Urinary bladder (tissue), 4 donors: ENCODE data around the gene RDH5. TPM values are rescaled to one million over a fixed set of nuclear protein-coding genes. Genes with fewer than 3 reads are reported as not detected.

Experiments used
- DNase-seq: peaks from one replicate; pipeline ENCODE4 v3.0.0-alpha.2; 2015; ENCODE audit errors: extremely low spot score
- H3K27ac ChIP-seq: one replicate; pipeline ENCODE4 v1.5.1; 2013; ENCODE audit warnings: low read depth, mild to moderate bottlenecking, moderate library complexity
- H3K36me3 ChIP-seq: one replicate; pipeline ENCODE4 v1.6.1; 2013; ENCODE audit warnings: mild to moderate bottlenecking, moderate library complexity; ENCODE audit not compliant: insufficient read depth
- H3K4me1 ChIP-seq: one replicate; pipeline ENCODE4 v1.6.1; 2013; ENCODE audit warnings: mild to moderate bottlenecking, moderate library complexity; ENCODE audit not compliant: insufficient read depth
- H3K4me3 ChIP-seq: one replicate; pipeline ENCODE4 v1.5.1; 2013; ENCODE audit warnings: low read depth, low read length
- WGBS: extraction: QIAGEN DNeasy Blood & Tissue Kit; methylation state at CpG from one replicate; pipeline ENCODE4 v1.1.7; 2013; 5-methylcytosine and 5-hydroxymethylcytosine counted together
- polyA plus RNA-seq: library from polyadenylated mRNA; stranded (reverse); fragments of 200-250 nt; gene quantifications from one replicate; pipeline ENCODE4 v1.2.3, GENCODE V29; 2013
- total RNA-seq: library from RNA; depleted of rRNA; stranded (reverse); fragments of >200 nt; gene quantifications from one replicate; pipeline ENCODE4 v1.2.3, GENCODE V29; 2014
- donor health status: healthy with polysubstance abuse.
- donor health status: healthy.

Gene RDH5
- total and polyA plus RNA-seq, 2 donors = 8.1 to 8.7 TPM

DNA sequence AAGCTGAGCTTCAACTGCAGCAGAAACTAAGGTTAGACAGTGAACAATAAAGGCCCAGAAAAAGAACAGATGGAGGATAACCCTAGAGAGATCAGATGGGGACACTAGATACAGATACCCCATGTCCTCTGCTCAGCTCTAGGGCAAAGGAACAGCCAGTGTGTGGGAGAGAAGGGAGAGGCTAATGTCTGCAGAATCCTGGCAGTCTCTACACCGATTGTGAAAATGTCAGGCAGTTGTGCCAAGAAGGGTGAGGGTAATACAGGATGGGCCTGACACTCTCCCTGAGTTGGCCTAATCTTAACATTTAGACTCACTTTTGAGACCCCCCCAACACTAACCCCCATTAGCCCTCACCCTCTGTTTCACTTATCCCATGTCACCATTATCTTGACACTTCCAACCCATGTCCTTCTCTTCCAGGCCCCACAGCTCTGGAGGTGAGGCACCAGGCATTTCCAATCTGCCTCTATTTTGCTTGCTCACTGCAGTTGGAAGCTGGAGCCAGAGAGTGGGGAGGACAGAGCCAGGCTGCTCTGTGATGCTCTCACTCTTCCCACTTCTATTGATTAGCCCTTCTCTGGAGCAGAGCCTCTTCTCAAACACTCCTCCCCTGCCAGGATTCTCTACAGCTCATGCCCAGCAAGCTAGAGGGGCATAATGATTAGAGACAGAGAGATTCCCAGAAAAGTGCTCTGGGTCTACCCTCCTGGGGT is 7.3 kb upstream of the RDH5 start:
- no peak overlapping the region for H3K4me3 ChIP-seq
- DNase-seq = no peak
- peaks cover 3% of the 10 kb centered on the region for H3K4me1 ChIP-seq
- H3K36me3 ChIP-seq = no peaks in the 10 kb centered on the region
- H3K27ac ChIP-seq = no peak overlapping the region
- 32% methylated on average over 1 of the region's 1 CpG for WGBS

DNA sequence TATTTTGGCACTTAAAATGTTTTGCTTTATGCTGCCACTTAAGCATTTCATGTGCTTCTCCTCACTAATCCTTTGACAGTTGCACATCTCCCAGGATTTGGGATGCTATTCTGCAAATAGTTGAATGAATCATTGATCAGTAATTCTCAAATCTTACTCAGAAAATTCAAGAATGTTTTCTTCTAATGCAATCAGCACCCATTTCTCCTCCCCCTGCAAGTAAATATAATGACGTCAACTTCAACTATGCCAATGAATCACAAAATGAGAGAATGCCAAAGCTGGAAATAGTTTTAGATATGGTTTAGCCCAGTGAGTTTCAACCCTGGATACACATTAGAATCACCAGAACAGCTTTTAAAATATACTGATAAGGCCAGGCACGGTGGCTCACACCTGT is 6.5 kb upstream of the RDH5 start:
- WGBS = 63% methylated on average over 2 of the region's 2 CpGs
- DNase-seq = no peak
- Histone ChIP-seq H3K4me3 (no peak overlapping the region), H3K4me1 (no peaks in the 10 kb centered on the region), H3K36me3 (no peaks in the 10 kb centered on the region), H3K27ac (no peak overlapping the region)

DNA sequence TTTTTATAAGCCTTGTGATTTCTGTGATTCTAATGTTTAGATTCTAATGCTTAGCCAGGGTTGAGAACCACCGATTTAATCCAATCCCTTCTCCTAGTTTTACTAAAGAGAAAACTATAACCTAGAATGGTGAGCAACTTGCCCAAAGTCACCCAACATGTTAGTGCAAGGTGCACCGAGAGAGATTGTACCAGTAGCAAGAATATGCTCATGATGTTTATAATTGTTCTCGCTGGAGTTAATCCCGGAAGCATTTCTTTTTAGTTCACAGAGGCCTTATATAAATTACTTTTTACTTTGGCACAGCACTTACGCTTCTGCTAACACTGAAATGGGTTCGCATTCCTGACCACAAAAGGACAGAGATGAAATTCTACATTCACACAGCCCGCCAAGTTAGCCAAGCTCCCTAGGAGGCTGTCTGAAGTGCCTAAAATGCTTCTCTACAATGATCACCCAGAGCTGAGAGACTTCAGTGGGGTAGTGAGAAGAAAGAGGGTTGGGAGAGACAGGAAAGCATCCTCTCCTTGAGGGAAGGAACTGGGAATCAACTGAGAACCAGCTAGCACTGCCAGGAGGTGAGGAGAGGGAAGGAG is 4.9 kb upstream of the RDH5 start:
- DNase-seq = no peak
- Histone ChIP-seq H3K4me3 (peak overlapping the region; percentile 71), H3K4me1 (no peaks in the 10 kb centered on the region), H3K27ac (peak overlapping the region; percentile 89), H3K36me3 (no peaks in the 10 kb centered on the region)
- WGBS = 38% methylated on average over 7 of the region's 7 CpGs

DNA sequence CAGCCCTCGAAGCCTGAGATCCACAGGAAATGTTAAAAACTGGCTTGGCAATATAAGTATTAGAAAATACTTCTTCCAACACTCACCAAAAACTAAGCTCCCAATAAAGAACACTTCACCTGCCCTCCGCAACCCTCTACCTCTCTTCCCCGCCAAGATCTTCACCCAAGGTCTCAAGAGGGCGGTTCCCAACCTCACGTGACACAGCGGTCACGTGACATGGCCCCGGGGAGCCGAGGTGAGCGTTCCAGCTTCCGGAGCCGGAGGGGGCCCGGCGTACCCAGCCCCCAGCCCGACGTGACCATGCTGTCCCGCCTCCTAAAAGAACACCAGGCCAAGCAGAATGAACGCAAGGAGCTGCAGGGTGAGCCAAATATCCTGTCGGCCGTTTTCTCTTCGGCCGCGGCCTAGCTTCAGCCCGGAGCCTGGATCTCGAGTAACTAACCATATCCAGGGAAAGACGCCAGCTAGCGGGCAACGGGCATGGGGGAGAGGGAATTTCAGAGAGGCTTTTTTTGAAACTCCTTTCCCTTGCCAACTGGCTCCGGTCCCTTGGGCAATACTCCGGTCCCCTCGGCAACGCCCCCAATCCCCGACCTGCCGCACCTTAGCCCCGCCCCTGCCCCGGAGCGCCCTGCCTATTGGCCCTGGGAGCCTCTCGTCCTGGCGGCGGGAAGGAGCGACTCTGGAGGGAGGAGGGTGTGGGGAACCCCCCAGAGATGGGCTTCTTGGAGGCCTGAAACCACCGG is 4.2 kb upstream of the RDH5 start, which contains the start of gene BLOC1S1:
TSS of gene BLOC1S1 (plus strand) at position 214 of the 749 bp plus-strand sequence. CDS start at position 220, 6 bp downstream.
- H3K4me3 ChIP-seq = peak within 1 kb of the TSS; percentile 71
- H3K4me1 ChIP-seq = no peaks in the 10 kb centered on the region
- no peak for DNase-seq
- WGBS = under 1% methylated on average over 42 of the region's 42 CpGs
- H3K27ac ChIP-seq = peak within 1 kb of the TSS; percentile 89
- H3K36me3 ChIP-seq = no peaks in the 10 kb centered on the region

DNA sequence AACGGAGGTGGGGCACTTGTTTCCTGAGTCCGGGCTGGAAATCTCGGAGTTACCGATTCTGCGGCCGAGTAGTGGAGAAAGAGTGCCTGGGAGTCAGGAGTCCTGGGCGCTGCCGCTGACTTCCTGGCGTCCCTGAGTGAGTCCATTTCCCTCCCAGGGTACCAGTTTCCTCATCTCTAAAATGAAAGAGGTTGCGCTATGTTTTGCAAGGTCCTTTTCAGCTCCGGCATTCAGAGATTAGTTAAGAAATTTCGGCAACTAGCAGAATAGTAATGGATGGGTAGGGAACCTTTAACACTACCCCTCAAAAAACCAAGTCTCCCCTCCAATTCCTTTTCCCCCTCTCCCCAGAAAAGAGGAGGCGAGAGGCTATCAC is 3.6 kb upstream of the RDH5 start:
- Histone ChIP-seq H3K4me1 (no peaks in the 10 kb centered on the region), H3K4me3 (peak overlapping the region; percentile 71), H3K27ac (peak overlapping the region; percentile 64), H3K36me3 (no peaks in the 10 kb centered on the region)
- 3% methylated on average over 13 of the region's 13 CpGs for WGBS
- DNase-seq = no peak

DNA sequence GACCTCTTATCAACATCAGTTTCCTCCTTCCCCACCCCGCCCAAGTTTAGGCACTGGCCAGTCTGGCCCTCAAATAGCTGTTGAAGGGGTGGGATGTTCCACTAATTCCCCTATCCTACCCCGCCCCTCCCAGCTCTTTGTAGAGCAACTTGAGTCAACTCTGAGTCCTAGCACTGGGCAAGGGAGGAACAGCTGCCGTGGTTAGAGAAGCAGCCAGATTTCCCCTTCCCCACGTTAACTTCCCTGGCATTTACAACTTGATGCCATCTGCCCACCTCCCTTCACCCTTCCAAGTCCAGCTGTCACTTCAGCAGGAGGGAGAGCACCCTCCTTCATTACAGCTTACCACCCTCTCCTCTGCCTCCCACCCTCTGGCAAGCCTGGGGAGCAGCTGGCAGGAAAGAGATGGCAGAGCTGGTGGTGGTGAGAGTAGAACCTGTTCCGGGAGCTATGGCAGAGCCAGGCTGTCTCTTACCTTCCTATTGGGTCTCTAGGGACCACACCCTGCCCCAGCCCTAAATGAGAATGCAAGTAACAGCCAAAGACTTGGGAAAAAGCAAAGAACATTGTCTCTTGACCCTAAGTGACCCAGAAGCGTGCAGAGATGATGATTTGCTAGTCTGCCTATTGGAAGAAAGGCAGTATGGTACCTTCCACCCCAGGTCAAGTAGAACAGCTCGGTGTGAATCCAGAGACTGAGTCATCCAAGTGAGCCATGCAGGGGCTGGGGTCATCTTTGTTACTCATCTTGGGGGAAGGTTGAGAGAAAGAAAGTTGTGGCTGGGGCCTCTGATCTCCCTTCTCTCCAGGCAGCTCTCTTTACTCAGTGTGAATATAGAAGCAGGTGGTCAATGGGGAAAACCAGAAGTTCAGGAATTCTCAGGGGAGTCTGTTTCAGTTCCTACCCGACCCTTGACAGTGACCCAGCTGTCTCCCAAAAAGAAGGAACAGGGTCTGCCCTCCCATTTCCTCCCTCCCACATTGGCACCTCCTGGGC is 2.9 kb upstream of the RDH5 start:
- DNase-seq = no peak
- Histone ChIP-seq H3K27ac (no peak overlapping the region), H3K4me1 (no peaks in the 10 kb centered on the region), H3K4me3 (peak overlapping the region; percentile 71), H3K36me3 (no peaks in the 10 kb centered on the region)
- WGBS = 45% methylated on average over 8 of the region's 8 CpGs

DNA sequence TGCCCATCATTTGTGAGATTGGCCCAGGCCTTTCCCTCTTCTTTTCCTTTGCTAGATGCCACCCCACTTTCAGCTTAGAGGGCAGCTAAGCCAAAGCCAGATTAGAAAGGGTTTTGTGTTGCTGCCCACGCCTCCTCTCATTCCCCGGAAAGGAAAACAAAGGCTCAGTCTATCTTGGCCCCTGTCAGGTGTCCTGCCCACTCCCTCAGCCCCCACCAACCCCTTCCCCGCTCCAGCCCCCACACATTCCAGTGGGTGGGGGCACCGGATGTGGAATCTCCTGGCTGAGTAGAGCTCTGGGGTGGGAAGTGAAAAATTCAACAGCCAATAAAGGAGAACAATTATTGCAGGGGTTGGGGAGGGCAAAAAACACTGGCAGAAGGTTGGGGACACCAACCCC is 2.2 kb upstream of the RDH5 start:
- Histone ChIP-seq H3K4me1 (no peaks in the 10 kb centered on the region), H3K36me3 (no peaks in the 10 kb centered on the region), H3K27ac (no peak overlapping the region), H3K4me3 (no peak overlapping the region)
- 34% methylated on average over 4 of the region's 4 CpGs for WGBS
- no peak for DNase-seq

DNA sequence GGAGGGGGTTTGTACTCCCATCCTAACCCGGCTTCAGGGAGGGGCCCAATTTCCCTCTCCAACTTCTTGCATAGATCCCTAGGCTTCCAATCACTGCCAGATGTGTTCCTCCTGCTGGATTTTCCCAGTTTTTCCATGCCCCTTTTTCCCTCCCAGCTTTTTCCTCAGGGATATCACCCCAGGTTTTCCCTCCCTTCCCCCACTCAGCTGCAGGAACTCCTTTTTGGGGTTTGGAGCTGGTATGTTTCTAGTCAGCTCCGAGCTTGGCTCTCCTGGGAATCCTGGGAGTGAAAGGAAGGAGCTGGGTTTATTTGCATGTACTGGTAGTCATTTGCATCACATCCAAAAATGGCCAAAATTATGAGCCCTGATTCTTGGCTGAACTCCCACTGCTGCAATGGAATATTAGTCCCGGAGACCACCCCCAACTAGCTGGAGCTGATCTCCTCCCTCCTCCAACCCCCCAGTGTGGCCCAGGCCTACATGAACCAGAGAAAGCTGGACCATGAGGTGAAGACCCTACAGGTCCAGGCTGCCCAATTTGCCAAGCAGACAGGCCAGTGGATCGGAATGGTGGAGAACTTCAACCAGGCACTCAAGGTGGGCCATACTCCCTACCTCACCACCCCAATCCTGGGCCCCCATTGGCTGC is 1.4 kb upstream of the RDH5 start:
- Histone ChIP-seq H3K27ac (no peak overlapping the region), H3K4me1 (no peaks in the 10 kb centered on the region), H3K36me3 (no peaks in the 10 kb centered on the region), H3K4me3 (no peak overlapping the region)
- DNase-seq = no peak
- 52% methylated on average over 4 of the region's 4 CpGs for WGBS

DNA sequence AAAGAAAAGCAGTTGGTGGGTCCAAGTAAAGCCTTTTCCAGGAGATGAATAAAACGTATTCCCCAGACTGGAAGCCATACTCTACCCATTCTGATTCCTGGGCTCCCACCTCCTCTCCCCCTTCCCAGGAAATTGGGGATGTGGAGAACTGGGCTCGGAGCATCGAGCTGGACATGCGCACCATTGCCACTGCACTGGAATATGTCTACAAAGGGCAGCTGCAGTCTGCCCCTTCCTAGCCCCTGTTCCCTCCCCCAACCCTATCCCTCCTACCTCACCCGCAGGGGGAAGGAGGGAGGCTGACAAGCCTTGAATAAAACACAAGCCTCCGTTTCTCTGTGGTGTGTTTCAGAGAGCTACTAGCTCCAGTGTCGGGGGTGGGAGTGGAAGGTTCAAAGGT is 822 bp upstream of the RDH5 start:
- Histone ChIP-seq H3K4me3 (no peak overlapping the region), H3K27ac (no peak overlapping the region), H3K4me1 (no peaks in the 10 kb centered on the region), H3K36me3 (no peaks in the 10 kb centered on the region)
- 77% methylated on average over 7 of the region's 7 CpGs for WGBS
- DNase-seq = no peak

DNA sequence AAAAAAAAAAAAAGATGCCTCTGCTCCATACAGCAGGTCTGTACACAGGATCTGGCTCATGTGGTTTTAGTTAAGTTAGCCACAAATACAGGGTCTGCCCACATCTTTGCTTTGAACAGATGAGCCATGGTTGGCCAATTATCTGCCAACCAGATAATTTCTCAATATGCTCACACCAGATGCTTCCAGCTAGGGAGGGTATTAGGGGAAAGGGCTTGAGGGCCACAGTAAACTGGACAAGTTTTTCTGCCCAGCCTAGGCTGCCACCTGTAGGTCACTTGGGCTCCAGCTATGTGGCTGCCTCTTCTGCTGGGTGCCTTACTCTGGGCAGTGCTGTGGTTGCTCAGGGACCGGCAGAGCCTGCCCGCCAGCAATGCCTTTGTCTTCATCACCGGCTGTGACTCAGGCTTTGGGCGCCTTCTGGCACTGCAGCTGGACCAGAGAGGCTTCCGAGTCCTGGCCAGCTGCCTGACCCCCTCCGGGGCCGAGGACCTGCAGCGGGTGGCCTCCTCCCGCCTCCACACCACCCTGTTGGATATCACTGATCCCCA is 776 bp downstream of the RDH5 start:
- no peaks in the 10 kb centered on the region for H3K4me1 ChIP-seq
- no peak overlapping the region for H3K4me3 ChIP-seq
- WGBS = 12% methylated on average over 9 of the region's 9 CpGs
- H3K27ac ChIP-seq = no peak overlapping the region
- no peak for DNase-seq
- no peaks in the 10 kb centered on the region for H3K36me3 ChIP-seq

DNA sequence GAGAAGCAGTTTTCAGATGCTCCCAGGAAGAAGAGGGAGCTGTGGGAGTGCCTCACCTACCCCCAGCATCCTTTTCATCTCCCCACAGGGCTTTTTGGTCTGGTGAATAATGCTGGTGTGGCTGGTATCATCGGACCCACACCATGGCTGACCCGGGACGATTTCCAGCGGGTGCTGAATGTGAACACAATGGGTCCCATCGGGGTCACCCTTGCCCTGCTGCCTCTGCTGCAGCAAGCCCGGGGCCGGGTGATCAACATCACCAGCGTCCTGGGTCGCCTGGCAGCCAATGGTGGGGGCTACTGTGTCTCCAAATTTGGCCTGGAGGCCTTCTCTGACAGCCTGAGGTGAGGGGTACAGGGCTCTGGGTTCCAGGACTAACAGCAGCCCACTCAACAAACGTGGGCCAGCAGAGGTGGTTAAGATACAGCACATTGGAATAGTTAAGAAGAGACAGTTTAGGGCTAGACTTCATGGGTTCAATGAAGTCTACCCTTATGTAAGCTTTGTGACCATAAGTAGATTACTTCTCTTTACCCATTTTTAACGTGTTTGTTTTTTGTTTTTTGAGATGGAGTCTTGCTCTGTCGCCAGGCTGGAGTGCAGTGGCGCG is 1.5 kb downstream of the RDH5 start:
- H3K27ac ChIP-seq = no peak overlapping the region

DNA sequence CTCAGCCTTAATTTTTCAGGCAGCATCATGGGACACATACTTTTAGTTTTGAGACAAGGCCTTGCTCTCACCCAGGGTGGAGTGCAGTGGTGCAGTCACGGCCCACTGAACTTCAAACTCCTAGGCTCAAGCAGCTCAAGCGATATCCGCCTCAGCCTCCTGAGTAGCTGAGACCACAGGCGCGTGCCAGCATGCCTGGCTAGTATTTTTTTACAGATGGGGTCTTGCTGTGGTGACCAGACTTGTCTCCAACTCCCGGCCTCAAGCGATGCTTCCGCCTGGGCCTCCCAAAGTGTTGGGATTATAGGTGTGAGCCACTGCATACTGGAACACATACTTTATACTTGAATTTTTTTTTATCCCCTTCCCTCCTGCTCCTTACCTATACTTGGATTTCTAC is 2.8 kb downstream of the RDH5 start:
- WGBS = 90% methylated on average over 8 of the region's 8 CpGs
- Histone ChIP-seq H3K27ac (no peak overlapping the region), H3K36me3 (no peaks in the 10 kb centered on the region), H3K4me1 (no peaks in the 10 kb centered on the region), H3K4me3 (no peak overlapping the region)
- no peak for DNase-seq

More for the DNA sequence above, 1.5 kb downstream of the RDH5 start:
- no peaks in the 10 kb centered on the region for H3K4me1 ChIP-seq
- WGBS = 74% methylated on average over 14 of the region's 14 CpGs
- H3K36me3 ChIP-seq = no peaks in the 10 kb centered on the region
- H3K4me3 ChIP-seq = no peak overlapping the region
- DNase-seq = no peak
